LHCN-M2 (cell line): ENCODE measurements around the gene ISL2. TPM values are rescaled to one million over a fixed set of nuclear protein-coding genes. Genes with fewer than 3 reads are reported as not detected.
"Not testable (repeated sequence)": the region's sequence is repeated elsewhere in the genome, so short reads cannot be mapped to it uniquely, and the experiment has no call there.

Source experiments
- DNase-seq: peaks from one replicate; pipeline ENCODE4 v3.0.0-alpha.2; 2012; ENCODE audit warnings: low read depth
- polyA plus RNA-seq: library from polyadenylated mRNA; unstranded; fragments of >200 nt; gene quantifications from one replicate; pipeline ENCODE4 v1.2.1, GENCODE V29; 2012; ENCODE audit warnings: missing spikeins
- total RNA-seq: library from RNA; depleted of rRNA; stranded (reverse); fragments of >200 nt; gene quantifications from 2 replicates; pipeline ENCODE4 v1.2.3, GENCODE V29; 2014; rRNA removed

Gene ISL2
- 3.0 and 4.1 TPM in 2 replicates for total RNA-seq
- 2.2 TPM for polyA plus RNA-seq

DNA sequence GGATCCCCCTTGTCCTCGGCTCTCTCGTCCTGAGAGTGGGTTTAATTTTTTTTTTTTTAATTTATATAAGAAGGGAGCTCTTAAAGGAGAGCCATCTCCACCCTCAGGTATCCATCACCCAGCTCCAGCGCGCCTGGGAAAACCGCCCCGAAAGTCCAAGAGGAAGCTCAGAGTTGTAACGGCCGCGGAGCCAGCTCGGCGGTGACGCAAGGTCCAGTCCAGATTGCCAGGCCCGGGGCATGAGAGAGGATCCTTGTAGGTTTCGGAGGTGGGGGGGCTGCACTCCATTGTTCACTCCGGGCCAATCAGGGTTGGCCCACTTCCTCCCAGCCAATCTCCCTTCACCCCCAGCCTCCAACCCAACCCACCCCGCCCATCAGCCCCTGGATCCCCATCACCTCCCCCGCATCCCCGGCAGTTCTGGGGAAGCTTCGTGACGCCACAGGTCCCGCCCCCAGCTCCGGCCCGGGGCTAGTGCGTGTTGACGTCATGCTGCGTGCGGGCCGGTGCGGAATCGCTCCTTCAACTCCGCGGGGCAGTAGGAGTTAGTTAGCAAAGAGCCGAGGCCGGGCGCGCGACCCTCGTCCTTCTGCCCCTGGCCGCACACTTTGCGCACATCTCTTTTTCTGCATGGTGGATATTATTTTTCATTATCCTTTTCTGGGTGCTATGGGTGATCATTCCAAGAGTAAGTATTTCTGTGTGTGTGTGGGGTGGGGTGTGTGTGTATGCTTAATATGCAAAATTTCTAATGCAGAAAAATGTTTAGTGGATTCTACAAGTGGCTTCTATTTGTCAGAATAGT is at the start of gene ISL2:
Gene ISL2, plus strand, starts transcription at position 520 of the 805 bp plus-strand sequence. Its CDS starts 111 bp downstream, at position 631.
- DNase-seq, result peak; percentile 97

DNA sequence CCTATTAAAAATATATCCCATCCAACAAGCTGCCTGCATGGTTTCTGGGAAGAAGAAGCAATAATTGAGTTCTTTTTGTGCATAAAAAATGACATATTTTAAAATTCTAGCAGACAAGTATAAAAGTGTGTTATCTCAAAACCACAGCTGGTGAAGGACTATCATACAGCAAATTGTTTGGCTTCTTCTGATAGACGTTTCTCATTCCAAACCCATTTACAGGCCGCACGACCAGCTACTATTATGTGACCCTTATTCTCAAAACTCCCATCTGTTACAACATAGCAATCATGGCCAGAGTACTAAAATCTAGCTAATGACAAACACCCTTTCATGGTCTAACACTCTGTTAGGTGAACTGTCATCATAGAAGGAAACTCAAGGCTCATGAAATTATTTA is 47.0 kb upstream of the ISL2 start:
- DNase-seq, result no peak

DNA sequence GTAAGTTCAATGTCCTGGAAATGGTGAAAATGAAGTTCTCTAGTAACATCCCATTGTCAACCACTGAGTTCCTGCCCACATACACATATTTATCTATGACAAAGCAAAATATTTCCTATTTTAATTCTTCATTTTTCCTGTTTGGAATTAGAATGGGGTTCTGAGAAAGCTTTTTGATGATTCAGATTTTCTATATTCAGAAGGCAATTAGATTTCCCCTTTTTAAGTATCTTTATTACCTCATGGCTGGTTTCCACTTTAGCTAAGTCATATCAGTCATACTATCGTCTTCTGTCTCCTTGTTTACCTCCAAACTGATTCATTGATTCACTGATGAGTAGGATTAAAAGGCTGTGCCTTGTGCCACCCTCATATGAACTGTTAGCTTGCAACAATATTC is 43.2 kb upstream of the ISL2 start:
- peak; percentile 7 for DNase-seq

- DNase-seq, result not testable (repeated sequence)
Observed at GRCh38 chr15:76294463-76294862, 42.1 kb upstream of the ISL2 start.

DNA sequence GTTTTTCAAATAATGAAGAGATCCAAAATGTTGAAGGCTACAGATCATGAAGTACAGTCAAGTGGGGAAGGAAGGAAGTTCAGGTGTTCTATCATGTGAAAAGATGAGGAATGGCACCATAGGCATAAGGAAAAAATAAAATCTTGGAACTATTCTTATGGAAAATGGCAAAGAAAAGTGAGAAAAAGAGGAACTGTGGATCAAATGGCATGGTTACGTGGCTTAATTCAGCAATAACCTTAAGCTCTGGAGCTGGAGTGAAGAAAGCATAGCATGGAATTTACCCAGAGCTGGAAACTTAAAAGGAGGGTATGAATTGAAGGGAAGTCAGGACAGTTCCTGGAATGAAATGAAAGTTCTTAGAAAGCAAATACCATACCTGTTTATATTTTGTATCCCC is 39.7 kb upstream of the ISL2 start:
- DNase-seq, result no peak

DNA sequence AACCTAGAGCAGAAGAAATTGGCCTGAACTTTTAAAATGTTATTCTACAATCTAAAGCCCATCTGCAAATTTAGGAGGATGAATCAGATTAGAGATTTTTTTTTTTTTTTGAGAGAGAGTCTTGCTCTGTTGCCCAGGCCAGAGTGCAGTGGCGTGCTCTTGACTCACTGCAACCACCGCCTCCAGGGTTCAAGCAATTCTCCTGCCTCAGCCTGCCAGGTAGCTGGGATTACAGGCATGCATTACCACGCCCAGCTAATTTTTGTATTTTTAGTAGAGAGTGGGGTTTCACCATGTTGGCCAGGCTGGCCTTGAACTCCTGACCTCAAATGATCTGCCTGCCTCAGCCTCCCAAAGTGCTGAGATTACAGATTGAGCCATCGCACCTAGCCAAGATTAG is 38.6 kb upstream of the ISL2 start:
- DNase-seq, result not testable (repeated sequence)

DNA sequence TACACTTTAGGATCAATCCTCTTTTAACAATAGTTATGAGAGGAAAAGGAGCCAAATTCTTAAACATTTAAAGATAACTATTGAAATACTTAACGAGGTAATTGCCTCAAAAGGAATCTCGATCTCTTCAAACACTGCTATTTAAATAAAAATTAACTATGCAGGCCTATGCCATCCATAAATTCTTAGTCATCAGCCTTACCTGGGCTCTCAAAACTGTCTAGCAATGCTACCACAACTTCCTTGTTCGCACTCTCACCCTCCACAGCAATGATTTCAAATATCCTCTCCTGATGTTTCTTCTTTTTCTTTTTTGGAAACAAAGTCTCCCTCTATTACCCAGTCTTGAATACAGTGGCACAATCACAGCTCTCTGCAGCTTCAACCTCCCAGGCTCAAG is 37.6 kb upstream of the ISL2 start:
- DNase-seq, result no peak

DNA sequence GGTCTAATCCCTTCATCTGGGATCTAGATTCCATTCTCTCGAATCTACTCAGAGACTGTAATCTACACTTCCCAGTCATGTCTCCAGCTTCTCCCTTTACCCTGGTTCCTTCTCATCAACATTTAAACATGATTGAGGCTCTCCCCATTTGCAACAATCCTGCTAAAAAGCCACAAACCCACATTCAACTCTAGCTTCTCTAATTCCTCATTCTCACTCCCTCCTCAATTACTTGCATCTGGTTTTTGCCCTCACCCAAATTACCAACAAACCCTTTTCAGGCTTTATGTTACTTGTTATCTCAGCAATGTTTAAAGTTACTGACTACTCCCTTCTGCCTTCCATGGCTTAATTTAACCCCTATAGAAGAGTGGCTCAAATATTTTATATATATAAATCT is 36.8 kb upstream of the ISL2 start:
- DNase-seq, result no peak

- no peak for DNase-seq
Observed at GRCh38 chr15:76303909-76304308, 32.7 kb upstream of the ISL2 start.

- DNase-seq, result no peak
Observed at GRCh38 chr15:76309601-76310330, 26.8 kb upstream of the ISL2 start.

GRCh38 chr15:76310475-76311099 is 26.0 kb upstream of the ISL2 start:
- DNase-seq, result no peak

- peak; percentile 97 for DNase-seq
Observed at GRCh38 chr15:76311100-76311953, 25.2 kb upstream of the ISL2 start, which contains the start of gene ETFA. Gene ETFA, minus strand, starts transcription at chr15:76311469. Its CDS starts 81 bp downstream, at chr15:76311388.

- DNase-seq, result no peak
Observed at GRCh38 chr15:76312540-76313174, 23.9 kb upstream of the ISL2 start.

DNA sequence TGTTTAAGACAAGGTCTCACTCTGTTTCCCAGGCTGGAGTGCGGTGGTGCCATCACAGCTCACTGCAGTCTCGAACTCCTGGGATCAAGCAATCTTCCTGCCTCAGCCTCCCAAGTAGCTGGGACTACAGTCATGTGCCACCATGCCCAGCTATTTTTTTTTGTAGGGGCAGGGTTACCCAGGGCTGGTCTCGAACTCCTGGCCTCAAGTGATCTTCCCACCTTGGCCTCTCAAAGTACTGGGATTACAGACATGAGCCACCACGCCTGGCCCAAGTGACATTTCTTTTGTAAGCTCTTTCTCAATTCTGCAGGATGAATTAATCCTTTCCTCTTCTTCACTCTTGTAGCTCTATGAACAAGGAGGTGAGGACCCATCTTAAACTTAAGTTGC is 23.4 kb upstream of the ISL2 start:
- not testable (repeated sequence) for DNase-seq

- DNase-seq, result no peak
Observed at GRCh38 chr15:76313731-76314130, 22.8 kb upstream of the ISL2 start.

DNA sequence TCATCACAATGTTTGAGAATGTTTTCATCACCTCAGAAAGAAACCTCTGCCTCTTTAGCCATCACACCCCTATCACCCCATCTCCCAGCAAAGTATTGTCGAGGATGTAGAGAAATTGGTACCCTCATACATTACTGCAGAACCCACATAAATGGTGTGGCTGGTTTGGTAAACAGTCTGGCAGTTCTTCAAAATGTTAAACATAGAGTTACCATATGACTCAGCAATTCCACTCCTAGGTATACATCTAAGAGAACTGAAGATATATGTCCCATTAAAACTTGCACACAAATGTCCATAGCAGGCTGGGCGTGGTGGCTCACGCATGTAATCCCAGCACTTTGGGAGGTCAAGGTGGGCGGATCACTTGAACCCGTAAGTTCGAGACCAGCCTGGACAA is 16.6 kb upstream of the ISL2 start:
- DNase-seq, result no peak

- no peak for DNase-seq
Observed at GRCh38 chr15:76321171-76321570, 15.4 kb upstream of the ISL2 start.

DNA sequence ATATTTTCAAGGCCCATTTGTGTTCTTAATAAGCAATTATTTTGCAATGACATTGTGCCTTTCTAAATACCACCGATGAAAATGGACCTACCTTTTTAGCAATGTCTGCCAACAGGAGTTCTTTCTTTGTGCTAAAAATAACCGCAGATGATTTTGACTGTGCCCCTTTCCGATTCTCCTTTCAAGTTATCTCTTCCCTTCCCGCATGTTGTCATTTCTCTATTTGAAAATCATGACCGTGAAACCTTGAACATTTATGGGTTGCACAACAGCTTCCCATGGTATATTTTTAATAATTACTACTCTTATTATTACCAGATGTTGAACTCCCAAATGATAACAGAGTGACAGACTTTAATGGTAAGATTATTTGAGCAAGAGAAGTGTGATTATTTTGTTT is 15.0 kb upstream of the ISL2 start:
- DNase-seq, result no peak

GRCh38 chr15:76324066-76324465 is 12.5 kb upstream of the ISL2 start:
- DNase-seq, result no peak

GRCh38 chr15:76325704-76326103 is 10.9 kb upstream of the ISL2 start:
- no peak for DNase-seq
